ENCODE data around the gene GPR135. TPM values are rescaled to one million over a fixed set of nuclear protein-coding genes. Genes with fewer than 3 reads are reported as not detected.

GPR135 gene
- total and polyA plus RNA-seq, 7 experiments from 2014 or later, result 0.11 to 2.7 (median 1.6) TPM

GRCh38 chr14:59461891-59462290, 3.3 kb downstream of the GPR135 start:
- Histone ChIP-seq H3K4me1 (ENCODE audit: control insufficient read depth in 2 of 2, insufficient read depth in 2 of 2, low read length in 2 of 2) (peaks cover 0 to 9% of the 10 kb centered on the region in 2 donors), H3K36me3 (ENCODE audit: control insufficient read depth in 2 of 3, insufficient read depth in 3 of 3, low read length in 3 of 3) (no peaks in the 10 kb centered on the region), H3K27me3 (ENCODE audit: control insufficient read depth in 2 of 2, insufficient read depth in 2 of 2, low read length in 2 of 2) (no peaks in the 10 kb centered on the region), H3K4me3 (ENCODE audit: low read length) (no peak overlapping the region), H3K27ac (ENCODE audit: low read depth, low read length) (no peak overlapping the region), H3K9me3 (ENCODE audit: control insufficient read depth in 2 of 3, low read length in 3 of 3) (no peaks in the 10 kb centered on the region)
- Mint-ChIP-seq H3K9me3 (peaks cover 0 to 6% (median 0%) of the 10 kb centered on the region in 11 donors), H3K27me3 (peaks cover 9 to 24% (median 17%) of the 10 kb centered on the region in 5 donors), H3K27ac (no peak overlapping the region), H3K36me3 (peaks cover 13 to 34% (median 17%) of the 10 kb centered on the region in 5 donors), H3K4me3 (no peak overlapping the region), H3K4me1 (peaks cover 0 to 17% (median 7%) of the 10 kb centered on the region in 7 donors)
- intact Hi-C loops (cut with micrococcal nuclease), result loop anchor here in 1 of 2 donors (10.0 kb wide), 1 partner anchor 797 kb away; no protein-coding TSS in a partner anchor
- no peak for DNase-seq
- no peak for ATAC-seq
- POLR2A ChIA-PET, result interaction anchor here (5.2 kb wide), 1 partner anchor 22 kb away, joined by 34 read pairs; the partner anchor contains the start of genes JKAMP and L3HYPDH
- CTCF ChIA-PET, result no interaction called here

DNA sequence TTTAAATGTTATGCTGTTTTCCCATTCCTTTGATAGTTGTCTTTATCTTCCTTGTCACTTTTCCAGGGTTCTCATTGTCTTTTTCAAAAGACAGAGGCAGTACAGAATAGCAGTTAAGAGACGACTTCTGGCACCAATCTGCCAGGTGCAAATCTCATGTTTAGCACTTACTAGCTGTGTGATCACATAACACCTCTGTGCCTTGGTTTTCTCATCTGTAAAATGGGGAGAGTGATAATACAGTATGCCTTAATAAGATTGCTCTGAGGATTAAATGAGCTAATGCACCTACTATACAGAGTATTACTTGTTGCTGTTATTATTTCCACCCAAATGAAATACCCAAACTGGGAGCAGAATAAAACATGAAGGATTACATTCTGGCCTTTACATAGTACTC, 4.8 kb downstream of the GPR135 start:
- H3K27me3 ChIP-seq (ENCODE audit: control insufficient read depth in 2 of 2, insufficient read depth in 2 of 2, low read length in 2 of 2), result no peaks in the 10 kb centered on the region
- CTCF ChIA-PET, result no interaction called here
- Mint-ChIP-seq H3K4me1 (peaks cover 0 to 11% (median 3%) of the 10 kb centered on the region in 7 donors), H3K27me3 (peaks cover 4 to 24% (median 17%) of the 10 kb centered on the region in 5 donors), H3K9me3 (peaks cover 0 to 13% (median 0%) of the 10 kb centered on the region in 11 donors), H3K4me3 (no peak overlapping the region), H3K27ac (no peak overlapping the region), H3K36me3 (peaks cover 13 to 47% (median 27%) of the 10 kb centered on the region in 5 donors)
- no peak for ATAC-seq
- intact Hi-C loops (cut with micrococcal nuclease), result loop anchor here in 1 of 2 donors (10.0 kb wide), 1 partner anchor 796 kb away; no protein-coding TSS in a partner anchor
- POLR2A ChIA-PET, result no interaction called here
- H3K36me3 ChIP-seq (ENCODE audit: control insufficient read depth in 2 of 3, insufficient read depth in 3 of 3, low read length in 3 of 3), result no peaks in the 10 kb centered on the region
- no peaks in the 10 kb centered on the region for H3K9me3 ChIP-seq (ENCODE audit: control insufficient read depth in 2 of 3, low read length in 3 of 3)
- H3K4me3 ChIP-seq (ENCODE audit: low read length), result no peak overlapping the region
- peaks cover 0 to 9% of the 10 kb centered on the region in 2 donors for H3K4me1 ChIP-seq (ENCODE audit: control insufficient read depth in 2 of 2, insufficient read depth in 2 of 2, low read length in 2 of 2)
- DNase-seq, result no peak
- no peak overlapping the region for H3K27ac ChIP-seq (ENCODE audit: low read depth, low read length)

DNA sequence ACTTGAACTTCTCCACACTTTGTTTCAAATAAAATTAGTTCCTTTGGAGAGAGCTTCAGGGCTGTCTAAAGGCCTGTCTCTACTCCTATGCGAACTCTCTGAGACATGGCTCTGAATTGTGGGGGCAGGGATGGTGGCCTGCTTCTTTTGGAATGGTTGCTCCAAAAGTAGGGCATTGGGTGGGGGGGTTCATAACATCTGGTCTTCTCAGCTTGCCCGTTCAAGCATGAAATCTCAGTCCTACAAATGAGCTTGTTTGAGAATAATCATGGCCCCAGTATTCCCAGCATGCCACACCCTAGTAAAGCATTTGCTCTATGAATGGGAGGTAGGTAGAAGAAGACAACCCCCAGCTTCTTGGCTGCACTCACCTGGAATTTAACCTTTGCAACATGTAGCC, 6.7 kb downstream of the GPR135 start:
- Histone ChIP-seq H3K27ac (ENCODE audit: low read depth, low read length) (no peak overlapping the region), H3K36me3 (ENCODE audit: control insufficient read depth in 2 of 3, insufficient read depth in 3 of 3, low read length in 3 of 3) (no peaks in the 10 kb centered on the region), H3K4me1 (ENCODE audit: control insufficient read depth in 2 of 2, insufficient read depth in 2 of 2, low read length in 2 of 2) (peaks cover 0 to 1% of the 10 kb centered on the region in 2 donors), H3K4me3 (ENCODE audit: low read length) (no peak overlapping the region), H3K27me3 (ENCODE audit: control insufficient read depth in 2 of 2, insufficient read depth in 2 of 2, low read length in 2 of 2) (no peaks in the 10 kb centered on the region), H3K9me3 (ENCODE audit: control insufficient read depth in 2 of 3, low read length in 3 of 3) (no peaks in the 10 kb centered on the region)
- ChIA-PET CTCF (no interaction called here), POLR2A (no interaction called here)
- Mint-ChIP-seq H3K4me1 (peaks cover 0 to 3% (median 0%) of the 10 kb centered on the region in 7 donors), H3K27ac (no peak overlapping the region), H3K27me3 (peaks cover 2 to 24% (median 17%) of the 10 kb centered on the region in 5 donors), H3K36me3 (peaks cover 13 to 56% (median 38%) of the 10 kb centered on the region in 5 donors), H3K9me3 (peaks cover 0 to 13% (median 0%) of the 10 kb centered on the region in 11 donors), H3K4me3 (no peak overlapping the region)
- no peak for ATAC-seq
- DNase-seq, result no peak
- intact Hi-C loops (cut with micrococcal nuclease), result no loop called here

DNA sequence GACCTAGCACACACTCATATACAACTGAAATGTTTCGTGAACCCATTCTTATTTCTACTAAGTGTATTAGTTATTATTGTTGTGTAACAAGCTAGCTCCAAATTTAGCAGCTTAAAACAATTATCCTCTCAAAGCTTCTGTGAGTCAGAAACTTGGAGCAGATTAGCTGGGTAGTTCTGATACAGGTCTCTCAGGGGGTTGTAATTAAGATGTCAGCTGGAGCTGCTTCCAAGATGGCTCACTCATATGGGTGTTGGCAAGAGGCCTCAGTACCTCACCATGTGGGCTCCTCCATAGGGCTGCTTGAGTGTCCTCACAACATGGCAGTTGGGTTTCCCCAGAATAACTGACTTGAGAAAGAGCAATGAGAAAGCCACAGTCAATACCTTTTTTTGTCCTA, 9.8 kb downstream of the GPR135 start:
- H3K9me3 Mint-ChIP-seq, result peaks cover 0 to 13% (median 0%) of the 10 kb centered on the region in 11 donors
- DNase-seq (no peak), ATAC-seq (no peak)
- Histone ChIP-seq H3K27ac (ENCODE audit: low read depth, low read length) (no peak overlapping the region), H3K36me3 (ENCODE audit: control insufficient read depth in 2 of 3, insufficient read depth in 3 of 3, low read length in 3 of 3) (no peaks in the 10 kb centered on the region), H3K4me3 (ENCODE audit: low read length) (no peak overlapping the region), H3K4me1 (ENCODE audit: control insufficient read depth in 2 of 2, insufficient read depth in 2 of 2, low read length in 2 of 2) (no peaks in the 10 kb centered on the region), H3K27me3 (ENCODE audit: control insufficient read depth in 2 of 2, insufficient read depth in 2 of 2, low read length in 2 of 2) (no peaks in the 10 kb centered on the region), H3K9me3 (ENCODE audit: control insufficient read depth in 2 of 3, low read length in 3 of 3) (no peaks in the 10 kb centered on the region)
- H3K4me3 Mint-ChIP-seq, result no peak overlapping the region
- H3K4me1 Mint-ChIP-seq, result no peaks in the 10 kb centered on the region
- intact Hi-C loops (cut with micrococcal nuclease), result no loop called here
- POLR2A ChIA-PET, result interaction anchor here (1.0 kb wide), 1 partner anchor 9 kb away, joined by 3 read pairs; no protein-coding TSS in a partner anchor
- H3K36me3 Mint-ChIP-seq, result peaks cover 16 to 49% (median 36%) of the 10 kb centered on the region in 5 donors
- H3K27me3 Mint-ChIP-seq, result peaks cover 0 to 15% (median 10%) of the 10 kb centered on the region in 5 donors
- H3K27ac Mint-ChIP-seq, result no peak overlapping the region
- CTCF ChIA-PET, result no interaction called here

DNA sequence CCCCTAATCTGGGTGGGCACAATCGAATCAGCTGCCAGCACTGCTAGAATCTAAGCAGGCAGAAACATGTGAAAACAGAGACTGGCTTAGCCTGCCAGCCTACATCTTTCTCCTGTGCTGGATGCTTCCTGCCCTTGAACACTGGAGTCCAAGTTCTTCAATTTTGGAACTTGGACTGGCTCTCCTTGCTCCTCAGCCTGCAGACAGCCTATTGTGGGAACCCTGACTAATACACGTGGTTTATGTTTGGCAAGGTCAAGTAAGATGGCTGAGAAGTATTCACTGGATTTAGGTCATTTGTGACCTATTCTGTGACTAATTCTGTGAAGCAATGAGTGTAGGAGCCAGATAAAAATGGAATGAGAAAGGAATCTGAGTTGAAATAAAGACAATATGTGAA, 11.0 kb downstream of the GPR135 start:
- no peak for ATAC-seq
- Mint-ChIP-seq H3K9me3 (peaks cover 0 to 13% (median 0%) of the 10 kb centered on the region in 11 donors), H3K36me3 (peaks cover 10 to 44% (median 36%) of the 10 kb centered on the region in 5 donors), H3K4me1 (no peaks in the 10 kb centered on the region), H3K27me3 (peaks cover 0 to 2% (median under 1%) of the 10 kb centered on the region in 5 donors), H3K27ac (no peak overlapping the region), H3K4me3 (no peak overlapping the region)
- Histone ChIP-seq H3K4me3 (ENCODE audit: low read length) (no peak overlapping the region), H3K4me1 (ENCODE audit: control insufficient read depth in 2 of 2, insufficient read depth in 2 of 2, low read length in 2 of 2) (no peaks in the 10 kb centered on the region), H3K9me3 (ENCODE audit: control insufficient read depth in 2 of 3, low read length in 3 of 3) (no peaks in the 10 kb centered on the region), H3K36me3 (ENCODE audit: control insufficient read depth in 2 of 3, insufficient read depth in 3 of 3, low read length in 3 of 3) (no peaks in the 10 kb centered on the region), H3K27me3 (ENCODE audit: control insufficient read depth in 2 of 2, insufficient read depth in 2 of 2, low read length in 2 of 2) (no peaks in the 10 kb centered on the region), H3K27ac (ENCODE audit: low read depth, low read length) (no peak overlapping the region)
- intact Hi-C loops (cut with micrococcal nuclease), result no loop called here
- ChIA-PET POLR2A (no interaction called here), CTCF (no interaction called here)
- DNase-seq, result no peak

- Histone ChIP-seq H3K27me3 (ENCODE audit: control insufficient read depth in 2 of 2, insufficient read depth in 2 of 2, low read length in 2 of 2) (no peaks in the 10 kb centered on the region), H3K27ac (ENCODE audit: low read depth, low read length) (no peak overlapping the region), H3K4me1 (ENCODE audit: control insufficient read depth in 2 of 2, insufficient read depth in 2 of 2, low read length in 2 of 2) (no peaks in the 10 kb centered on the region), H3K9me3 (ENCODE audit: control insufficient read depth in 2 of 3, low read length in 3 of 3) (no peaks in the 10 kb centered on the region), H3K36me3 (ENCODE audit: control insufficient read depth in 2 of 3, insufficient read depth in 3 of 3, low read length in 3 of 3) (no peaks in the 10 kb centered on the region), H3K4me3 (ENCODE audit: low read length) (no peak overlapping the region)
- ChIA-PET POLR2A (interaction anchor here (0.6 kb wide), 1 partner anchor 104 kb away, joined by 3 read pairs; no protein-coding TSS in a partner anchor), CTCF (interaction anchor here (0.7 kb wide), 1 partner anchor 84 kb away, joined by 3 read pairs; no protein-coding TSS in a partner anchor)
- no peak for DNase-seq
- ATAC-seq, result no peak
- Mint-ChIP-seq H3K9me3 (peaks cover 0 to 8% (median 0%) of the 10 kb centered on the region in 11 donors), H3K4me1 (no peaks in the 10 kb centered on the region), H3K4me3 (no peak overlapping the region), H3K27ac (no peak overlapping the region), H3K27me3 (no peaks in the 10 kb centered on the region), H3K36me3 (peaks cover 3 to 32% (median 24%) of the 10 kb centered on the region in 5 donors)
- intact Hi-C loops (cut with micrococcal nuclease), result no loop called here
Measured at GRCh38 chr14:59451849-59452248, 13.3 kb downstream of the GPR135 start.

GRCh38 chr14:59450716-59451115, 14.5 kb downstream of the GPR135 start:
- Histone ChIP-seq H3K4me1 (ENCODE audit: control insufficient read depth in 2 of 2, insufficient read depth in 2 of 2, low read length in 2 of 2) (no peaks in the 10 kb centered on the region), H3K27me3 (ENCODE audit: control insufficient read depth in 2 of 2, insufficient read depth in 2 of 2, low read length in 2 of 2) (no peaks in the 10 kb centered on the region), H3K36me3 (ENCODE audit: control insufficient read depth in 2 of 3, insufficient read depth in 3 of 3, low read length in 3 of 3) (no peaks in the 10 kb centered on the region), H3K9me3 (ENCODE audit: control insufficient read depth in 2 of 3, low read length in 3 of 3) (no peaks in the 10 kb centered on the region), H3K27ac (ENCODE audit: low read depth, low read length) (no peak overlapping the region), H3K4me3 (ENCODE audit: low read length) (no peak overlapping the region)
- ChIA-PET POLR2A (no interaction called here), CTCF (no interaction called here)
- ATAC-seq (no peak), DNase-seq (no peak)
- H3K4me1 Mint-ChIP-seq, result no peaks in the 10 kb centered on the region
- no peaks in the 10 kb centered on the region for H3K27me3 Mint-ChIP-seq
- H3K36me3 Mint-ChIP-seq, result peaks cover 3 to 23% (median 15%) of the 10 kb centered on the region in 5 donors
- H3K27ac Mint-ChIP-seq, result no peak overlapping the region
- H3K4me3 Mint-ChIP-seq, result no peak overlapping the region
- intact Hi-C loops (cut with micrococcal nuclease), result no loop called here
- H3K9me3 Mint-ChIP-seq, result peaks cover 0 to 3% (median 0%) of the 10 kb centered on the region in 11 donors

All from naive thymus-derived CD4-positive, alpha-beta T cell (primary cell).